B cell (primary cell): ENCODE data around the gene FAM174C. TPM values are rescaled to one million over a fixed set of nuclear protein-coding genes. Genes with fewer than 3 reads are reported as not detected.

Experiments
- ATAC-seq: fragments of 200-7000 bp; cut with Tn5 transposase; one replicate; pipeline ENCODE4 v1.10.0; 2021; ENCODE audit warnings: low read depth, mild to moderate bottlenecking, moderate number of reproducible peaks, moderate library complexity
- CTCF ChIA-PET: fragments of 350-600 bp; sonication (Branson Sonifier 250); formaldehyde crosslinking; loops from one replicate; lab custom pipeline; 2021; ENCODE audit warnings: antibody characterized with exemption, inconsistent platforms; lab: Charles Lee
- POLR2A ChIA-PET: fragments of 350-600 bp; sonication (Branson Sonifier 250); formaldehyde crosslinking; loops from one replicate; lab custom pipeline; 2021; ENCODE audit warnings: antibody characterized with exemption; lab: Charles Lee
- DNase-seq: peaks from one replicate; pipeline ENCODE4 v3.0.0; 2013
- H2AFZ ChIP-seq: 2 replicates; pipeline ENCODE4 v1.6.1; 2012; ENCODE audit warnings: mild to moderate bottlenecking, low read depth, low read length; ENCODE audit not compliant: insufficient read depth, poor library complexity, severe bottlenecking
- H3K27ac ChIP-seq, 2 donors: 1 replicate in 1 of 2; 2 replicates in 1 of 2; pipeline ENCODE4 v1.5.1; 2012 to 2013; ENCODE audit warnings: low read length in 2 of 2, mild to moderate bottlenecking in 2 of 2, moderate library complexity in 1 of 2
- H3K27me3 ChIP-seq, 4 experiments: fragments of 200-600 bp in 1 of 4; sonication (generic) in 1 of 4; replicated peaks in 1 of 4; 1 replicate in 2 of 4; 2 replicates in 2 of 4; pipeline versions ENCODE4 v1.6.1 to v1.7.0; 2013 to 2016; ENCODE audit warnings: low read length in 3 of 4, mild to moderate bottlenecking in 2 of 4, mixed read lengths in 1 of 4, moderate library complexity in 1 of 4; ENCODE audit not compliant: insufficient read depth in 4 of 4, control insufficient read depth in 3 of 4; ENCODE audit errors: control extremely low read depth in 1 of 4
- H3K36me3 ChIP-seq, 2 experiments: replicated peaks in 1 of 2; 1 replicate in 1 of 2; 2 replicates in 1 of 2; pipeline versions ENCODE4 v1.6.1 to v1.7.1; 2013; ENCODE audit warnings: low read length in 1 of 2; ENCODE audit not compliant: insufficient read depth in 2 of 2, control insufficient read depth in 1 of 2; ENCODE audit errors: control extremely low read depth in 1 of 2, extremely low read depth in 1 of 2
- H3K4me1 ChIP-seq, 2 donors: fragments of 200-600 bp in 1 of 2; sonication (generic) in 1 of 2; 1 replicate in 1 of 2; 2 replicates in 1 of 2; pipeline versions ENCODE4 v1.5.1 to v1.6.1; 2013 to 2017; ENCODE audit warnings: low read length in 2 of 2; ENCODE audit not compliant: control insufficient read depth in 2 of 2, insufficient read depth in 2 of 2
- H3K4me2 ChIP-seq: replicated peaks from 2 replicates; pipeline ENCODE3; 2012; ENCODE audit warnings: mild to moderate bottlenecking, low read depth, low read length; ENCODE audit not compliant: poor library complexity, severe bottlenecking
- H3K4me3 ChIP-seq, 5 experiments: fragments of 200-600 bp in 1 of 5; sonication (generic) in 1 of 5; 1 replicate in 3 of 5; 2 replicates in 2 of 5; pipeline versions ENCODE4 v1.5.1 to v1.7.0; 2011 to 2016; ENCODE audit warnings: low read length in 4 of 5, mild to moderate bottlenecking in 4 of 5, low read depth in 2 of 5, control low read depth in 1 of 5, moderate library complexity in 1 of 5; ENCODE audit not compliant: insufficient read depth in 1 of 5; ENCODE audit errors: control extremely low read depth in 1 of 5, extremely low read depth in 1 of 5
- H3K79me2 ChIP-seq: fragments of 200-600 bp; sonication (generic); one replicate; pipeline ENCODE4 v1.6.0; 2016; ENCODE audit warnings: low read length; ENCODE audit not compliant: control insufficient read depth, insufficient read depth
- H3K9ac ChIP-seq: fragments of 200-600 bp; sonication (generic); 2 replicates; pipeline ENCODE4 v1.6.1; 2017; ENCODE audit warnings: mild to moderate bottlenecking, low read length, moderate library complexity
- H3K9me3 ChIP-seq, 3 donors: one replicate each; pipeline versions ENCODE4 v1.6.1 to v1.7.1; 2013; ENCODE audit warnings: low read length in 2 of 3; ENCODE audit not compliant: control insufficient read depth in 2 of 3, insufficient read depth in 1 of 3; ENCODE audit errors: control extremely low read depth in 1 of 3
- H4K20me1 ChIP-seq: 2 replicates; pipeline ENCODE4 v1.6.0; 2012; ENCODE audit warnings: mild to moderate bottlenecking, low read length; ENCODE audit not compliant: insufficient read depth, control insufficient read depth, poor library complexity, severe bottlenecking
- H3K27ac Mint-ChIP-seq: one replicate; pipeline ENCODE4 v1.8.0; 2021; ENCODE audit warnings: mixed read lengths
- H3K27me3 Mint-ChIP-seq: one replicate; pipeline ENCODE4 v1.8.0; 2021; ENCODE audit warnings: mixed read lengths
- H3K4me1 Mint-ChIP-seq: one replicate; pipeline ENCODE4 v1.8.0; 2021; ENCODE audit warnings: mixed read lengths
- H3K4me3 Mint-ChIP-seq: one replicate; pipeline ENCODE4 v1.8.0; 2021; ENCODE audit warnings: mixed read lengths
- H3K9me3 Mint-ChIP-seq: one replicate; pipeline ENCODE4 v1.8.0; 2022; ENCODE audit warnings: mixed read lengths; ENCODE audit not compliant: insufficient read depth
- CTCF ChIP-seq: fragments of 200-600 bp; IDR thresholded peaks from one replicate; pipeline ENCODE4 v1.8.0; 2022; ENCODE audit warnings: antibody characterized with exemption, mild to moderate bottlenecking
- EZH2 ChIP-seq: IDR thresholded peaks from 2 replicates; pipeline ENCODE4 v1.6.1; 2012; ENCODE audit warnings: borderline replicate concordance, low read depth, mild to moderate bottlenecking, moderate library complexity, low read length; ENCODE audit not compliant: insufficient read depth, poor library complexity, severe bottlenecking
- WGBS: methylation state at CpG from one replicate; pipeline ENCODE4 v1.1.5; 2013; ENCODE audit warnings: missing lambda C conversion rate; ENCODE audit not compliant: insufficient coverage; 5-methylcytosine and 5-hydroxymethylcytosine counted together
- intact Hi-C: fragments of 100-400 bp; cut with micrococcal nuclease; formaldehyde crosslinking; loops from one replicate; pipeline ENCODE4 v1.10.0; 2022
- polyA plus RNA-seq: library from polyadenylated mRNA; depleted of rRNA; stranded (reverse); fragments of >200 nt; gene quantifications from 2 replicates; pipeline ENCODE4 v1.2.3, GENCODE V29; 2012
- total RNA-seq, 2 donors: library from RNA; stranded (reverse); fragments of 120-200 nt in 1 of 2; gene quantifications; 1 replicate in 1 of 2; 2 replicates in 1 of 2; pipeline versions ENCODE4 v1.2.3 to v1.2.4, GENCODE V29; 2013 to 2022

FAM174C gene
- total and polyA plus RNA-seq, 2 donors (not counting 1 experiment from before 2014, with no cell fraction given), result 41.1 to 70.6 TPM

DNA sequence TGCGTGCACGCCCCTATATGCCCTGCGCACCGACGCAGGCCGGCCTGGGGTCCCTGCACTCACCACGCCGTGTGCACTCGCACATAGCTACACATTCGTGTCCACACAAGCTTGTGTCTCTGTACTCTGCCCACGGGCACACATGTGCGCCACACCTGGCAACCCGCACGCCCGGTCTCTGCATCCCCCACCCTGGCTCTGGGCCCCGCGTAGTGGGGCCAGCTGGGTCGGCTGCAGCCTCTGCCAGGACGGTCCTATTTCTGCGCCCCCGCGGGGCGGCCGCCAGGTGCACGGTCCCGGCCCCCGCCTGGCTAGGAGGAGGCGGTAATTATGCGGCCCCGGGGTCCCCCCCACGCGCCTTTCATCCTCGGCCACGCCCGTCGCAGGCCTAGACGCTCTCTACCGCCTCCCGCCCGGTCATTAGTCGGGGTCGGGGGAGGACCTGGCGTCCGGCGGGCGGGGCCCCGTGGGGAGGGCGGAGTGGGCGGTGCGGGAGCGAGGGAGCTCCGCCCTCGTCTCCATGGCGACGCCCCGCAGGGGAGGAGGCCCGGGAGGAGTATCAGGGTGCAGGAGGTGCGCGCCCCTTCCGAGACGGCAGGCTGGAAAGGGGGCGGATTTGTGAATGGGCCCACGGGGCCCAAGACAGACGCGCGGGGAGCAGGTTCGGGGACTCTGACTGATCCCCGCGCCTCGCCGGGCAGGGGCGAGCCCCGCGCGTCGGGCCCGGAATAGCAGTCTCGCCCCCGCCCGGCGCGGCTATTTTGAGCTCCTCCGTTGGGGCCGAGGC, 9.0 kb upstream of the FAM174C start:
- DNase-seq, result peak; percentile 93
- intact Hi-C loops, result loop anchor here (1.0 to 5.0 kb wide), 3 partner anchors 17 to 164 kb away; partner anchors contain the start of gene GPX4
- ChIA-PET POLR2A (interaction anchor here (0.6 to 11.0 kb wide), 18 partner anchors 9 to 785 kb away, joined by 3 to 402 read pairs (median 4); partner anchors contain the start of genes ARHGAP45, ATP5F1D, FAM174C and GPX4), CTCF (interaction anchor here (0.8 to 10.0 kb wide), 17 partner anchors 9 to 236 kb away, joined by 3 to 658 read pairs (median 4); partner anchors contain the start of genes ARHGAP45, ATP5F1D, FAM174C and GPX4)
- Mint-ChIP-seq H3K4me1 (peaks cover 80% of the 10 kb centered on the region), H3K27ac (peak overlapping the region; percentile 100), H3K4me3 (peak overlapping the region; percentile 95), H3K27me3 (no peaks in the 10 kb centered on the region), H3K9me3 (no peaks in the 10 kb centered on the region)
- Histone ChIP-seq H3K4me2 (peak overlapping the region; percentile 83), H3K9me3 (no peaks in the 10 kb centered on the region), H3K4me3 (peak overlapping the region in 4 of 5 experiments; percentile 48 to 64 (median 58)), H3K4me1 (peaks cover 79 to 88% of the 10 kb centered on the region in 2 donors), H2AFZ (peak overlapping the region; percentile 48), H3K27ac (peak overlapping the region; percentile 96 to 99), H3K9ac (peak overlapping the region; percentile 57), H3K79me2 (peaks cover 52% of the 10 kb centered on the region), H4K20me1 (peaks cover 39% of the 10 kb centered on the region), H3K36me3 (peaks cover 0 to 15% of the 10 kb centered on the region in 2 experiments), H3K27me3 (no peaks in the 10 kb centered on the region)
- WGBS, result 1% methylated on average over 84 of the region's 84 CpGs
- TF ChIP-seq EZH2, result no peak
- peak; percentile 31 for ATAC-seq

- H3K27me3 Mint-ChIP-seq, result no peaks in the 10 kb centered on the region
- peak overlapping the region; percentile 100 for H3K27ac Mint-ChIP-seq
- H3K9ac ChIP-seq, result peak overlapping the region; percentile 57
- peaks cover 46% of the 10 kb centered on the region for H4K20me1 ChIP-seq
- under 1% methylated on average over 55 of the region's 59 CpGs for WGBS
- H3K79me2 ChIP-seq, result peaks cover 54% of the 10 kb centered on the region
- H3K36me3 ChIP-seq, result peaks cover 0 to 21% of the 10 kb centered on the region in 2 experiments
- H2AFZ ChIP-seq, result peak overlapping the region; percentile 48
- no peaks in the 10 kb centered on the region for H3K9me3 Mint-ChIP-seq
- peak; percentile 88 for DNase-seq
- no peaks in the 10 kb centered on the region for H3K27me3 ChIP-seq
- ATAC-seq, result peak; percentile 4
- H3K4me1 ChIP-seq, result peaks cover 79 to 88% of the 10 kb centered on the region in 2 donors
- intact Hi-C loops, result loop anchor here (1.0 to 5.0 kb wide), 3 partner anchors 18 to 165 kb away; partner anchors contain the start of gene GPX4
- TF ChIP-seq CTCF (peak; percentile 94), EZH2 (no peak)
- peak overlapping the region; percentile 83 for H3K4me2 ChIP-seq
- peaks cover 80% of the 10 kb centered on the region for H3K4me1 Mint-ChIP-seq
- no peaks in the 10 kb centered on the region for H3K9me3 ChIP-seq
- CTCF ChIA-PET, result interaction anchor here (0.8 to 10.0 kb wide), 17 partner anchors 8 to 237 kb away, joined by 3 to 658 read pairs (median 4); partner anchors contain the start of genes ARHGAP45, ATP5F1D, FAM174C and GPX4
- peak overlapping the region in 4 of 5 experiments; percentile 48 to 64 (median 58) for H3K4me3 ChIP-seq
- peak overlapping the region; percentile 96 to 99 for H3K27ac ChIP-seq
- peak overlapping the region; percentile 95 for H3K4me3 Mint-ChIP-seq
- POLR2A ChIA-PET, result interaction anchor here (0.6 to 11.0 kb wide), 15 partner anchors 8 to 785 kb away, joined by 3 to 402 read pairs (median 4); partner anchors contain the start of genes ARHGAP45, ATP5F1D, FAM174C and GPX4
Measured at GRCh38 chr19:1266916-1267476, 8.3 kb upstream of the FAM174C start.
